Pancreas (tissue), 10 donors: Measurements from ENCODE around the gene CXXC5. TPM values are rescaled to one million over a fixed set of nuclear protein-coding genes. Genes with fewer than 3 reads are reported as not detected.

ENCODE experiments used
- ATAC-seq, 4 donors: fragments of 200-7000 bp; cut with Tn5 transposase; one replicate each; pipeline versions ENCODE4 v1.8.0 to v1.9.1; 2020; ENCODE audit warnings: mild to moderate bottlenecking in 4 of 4, moderate library complexity in 4 of 4
- DNase-seq, 6 donors: peaks; one replicate each; pipeline ENCODE4 v3.0.0-alpha.2; 2020
- FAIRE-seq: peaks from 2 replicates; lab custom pipeline; 2012; peaks lifted over from hg19 to GRCh38; lab: Jason Lieb, UNC
- H3K27ac ChIP-seq, 4 donors: fragments of 200-600 bp; sonication (generic); 1 replicate in 3 of 4; 2 replicates in 1 of 4; pipeline versions ENCODE4 v1.5.0 to v1.8.0; 2020
- H3K27me3 ChIP-seq, 4 donors: fragments of 200-600 bp; one replicate each; pipeline ENCODE4 v1.8.0; 2021
- H3K36me3 ChIP-seq, 3 donors: fragments of 200-600 bp; sonication (generic) in 1 of 3; one replicate each; pipeline versions ENCODE4 v1.5.0 to v1.8.0; 2020 to 2021
- H3K4me1 ChIP-seq, 3 donors: fragments of 200-600 bp; one replicate each; pipeline ENCODE4 v1.8.0; 2021
- H3K4me3 ChIP-seq, 4 donors: fragments of 200-600 bp; sonication (generic) in 2 of 4; one replicate each; pipeline versions ENCODE4 v1.5.0 to v1.8.0; 2020 to 2021
- H3K9me3 ChIP-seq, 4 donors: fragments of 200-600 bp; one replicate each; pipeline ENCODE4 v1.8.0; 2021
- CTCF ChIP-seq, 4 donors: fragments of 200-600 bp; sonication (generic) in 3 of 4; IDR thresholded peaks; one replicate each; pipeline versions ENCODE4 v1.5.0 to v1.8.0; 2021; ENCODE audit warnings: antibody characterized with exemption in 4 of 4
- WGBS, 2 donors: extraction: QIAGEN DNeasy Blood & Tissue Kit; methylation state at CpG; one replicate each; pipeline ENCODE4 v1.1.7; 2013; 5-methylcytosine and 5-hydroxymethylcytosine counted together
- intact Hi-C, 3 donors: fragments of 100-400 bp; cut with DNase I; formaldehyde crosslinking; loops; one replicate each; pipeline versions ENCODE4 v1.11.1 to v1.14.2; 2022
- polyA plus RNA-seq, 2 donors: library from polyadenylated mRNA; stranded (reverse); fragments of 200-250 nt; gene quantifications; one replicate each; pipeline ENCODE4 v1.2.3, GENCODE V29; 2013
- total RNA-seq, 6 donors: library from RNA; stranded (reverse); fragmentation: NEBNext Ultra II Directional in 4 of 6; extraction: Animal tissue kit (Norgen Biotek cat#: 25700) in 4 of 6; gene quantifications; one replicate each; pipeline versions ENCODE4 v1.2.1 to v1.2.4, GENCODE V29; 2021 to 2023
- donor health status: healthy with polysubstance abuse.
- donor health status: DM: no; HTN: no; CAD: no; lungs with moderate emphysema.
- donor health status: DM: no; HTN: no; CAD: no.
- donor health status: control.
- donor health status: control.
- donor health status: Bipolar disorder and iron deficiency.
- donor health status: DM: yes; HTN: yes; CAD: no.
- donor health status: DM: no; HTN: no; CAD: no.
- donor health status: DM: no; HTN: no; CAD: no.
- donor health status: DM: yes; HTN: yes; CAD: no.

CXXC5 gene
- total and polyA plus RNA-seq, 8 donors: 33.0 to 70.5 (median 44.1) TPM

GRCh38 chr5:139684881-139685749 is 37.0 kb downstream of the CXXC5 start:
- H3K4me1 ChIP-seq: peaks cover 50 to 61% (median 53%) of the 10 kb centered on the region in 3 donors
- FAIRE-seq: no peak
- WGBS, 2 donors: 23 to 30% methylated on average over 17 to 19 of the region's 19 CpGs
- no peaks in the 10 kb centered on the region for H3K27me3 ChIP-seq
- ATAC-seq: peak; percentile 56 to 74 (median 62)
- H3K4me3 ChIP-seq: no peak overlapping the region
- peaks cover 0 to 40% (median 24%) of the 10 kb centered on the region in 3 donors for H3K36me3 ChIP-seq
- H3K9me3 ChIP-seq: no peaks in the 10 kb centered on the region
- H3K27ac ChIP-seq: peak overlapping the region; percentile 30 to 73 (median 66)
- peak; percentile 80 to 93 (median 87) for DNase-seq
- TF ChIP-seq CTCF (IDR thresholded peaks at IDR 0.05): peak in 3 of 4 donors; percentile 11 to 25 (median 22)
- intact Hi-C loops: loop anchor here (5.0 to 10.0 kb wide), 2 partner anchors 33 to 50 kb away; no protein-coding TSS in a partner anchor

- Histone ChIP-seq H3K9me3 (no peaks in the 10 kb centered on the region), H3K4me1 (peaks cover 58 to 69% (median 61%) of the 10 kb centered on the region in 3 donors), H3K4me3 (no peak overlapping the region), H3K27ac (peak overlapping the region; percentile 30 to 73 (median 66)), H3K36me3 (peaks cover 0 to 33% (median 19%) of the 10 kb centered on the region in 3 donors), H3K27me3 (no peaks in the 10 kb centered on the region)
- WGBS, 2 donors: 32 to 34% methylated on average over 5 of the region's 5 CpGs
- no peak for FAIRE-seq
- intact Hi-C loops: loop anchor here (5.0 to 10.0 kb wide), 2 partner anchors 34 to 51 kb away; no protein-coding TSS in a partner anchor
- ATAC-seq: peak in 3 of 4 donors; percentile 1 to 6 (median 2)
- no peak for TF ChIP-seq CTCF (IDR thresholded peaks at IDR 0.05)
- DNase-seq: peak in 3 of 6 donors; percentile 46 to 54 (median 53)
Observed at GRCh38 chr5:139685886-139686285, 37.7 kb downstream of the CXXC5 start.

GRCh38 chr5:139686356-139686705 is 38.2 kb downstream of the CXXC5 start:
- WGBS, 2 donors: 43 to 56% methylated on average over 5 of the region's 5 CpGs
- Histone ChIP-seq H3K4me1 (peaks cover 59 to 69% (median 62%) of the 10 kb centered on the region in 3 donors), H3K4me3 (no peak overlapping the region), H3K27me3 (no peaks in the 10 kb centered on the region), H3K36me3 (peaks cover 0 to 28% (median 15%) of the 10 kb centered on the region in 3 donors), H3K27ac (peak overlapping the region; percentile 45 to 81 (median 70)), H3K9me3 (no peaks in the 10 kb centered on the region)
- DNase-seq (no peak), FAIRE-seq (no peak), ATAC-seq (no peak)
- intact Hi-C loops: loop anchor here (5.0 to 10.0 kb wide), 2 partner anchors 34 to 52 kb away; no protein-coding TSS in a partner anchor
- no peak for TF ChIP-seq CTCF (IDR thresholded peaks at IDR 0.05)

- H3K27me3 ChIP-seq: no peaks in the 10 kb centered on the region
- FAIRE-seq (no peak), ATAC-seq (peak; percentile 2 to 12 (median 4)), DNase-seq (peak in 4 of 6 donors; percentile 56 to 70 (median 65))
- H3K4me3 ChIP-seq: no peak overlapping the region
- peak overlapping the region; percentile 45 to 81 (median 70) for H3K27ac ChIP-seq
- WGBS, 2 donors: 49 to 59% methylated on average over 18 of the region's 18 CpGs
- TF ChIP-seq CTCF (IDR thresholded peaks at IDR 0.05): no peak
- no peaks in the 10 kb centered on the region for H3K9me3 ChIP-seq
- H3K4me1 ChIP-seq: peaks cover 59 to 69% (median 62%) of the 10 kb centered on the region in 3 donors
- intact Hi-C loops: loop anchor here (5.0 to 10.0 kb wide), 2 partner anchors 35 to 52 kb away; no protein-coding TSS in a partner anchor
- peaks cover 0 to 23% (median 12%) of the 10 kb centered on the region in 3 donors for H3K36me3 ChIP-seq
Observed at GRCh38 chr5:139686706-139687441, 38.7 kb downstream of the CXXC5 start.
